GM18499 (cell line): ENCODE measurements around the gene MFNG.

Source experiments
- ATAC-seq: cut with Tn5 transposase; IDR thresholded peaks from one replicate; pipeline ENCODE4 v1.9.1; 2021; ENCODE audit warnings: moderate number of reproducible peaks; ENCODE audit not compliant: insufficient read depth, unreplicated experiment

Gene MFNG

DNA sequence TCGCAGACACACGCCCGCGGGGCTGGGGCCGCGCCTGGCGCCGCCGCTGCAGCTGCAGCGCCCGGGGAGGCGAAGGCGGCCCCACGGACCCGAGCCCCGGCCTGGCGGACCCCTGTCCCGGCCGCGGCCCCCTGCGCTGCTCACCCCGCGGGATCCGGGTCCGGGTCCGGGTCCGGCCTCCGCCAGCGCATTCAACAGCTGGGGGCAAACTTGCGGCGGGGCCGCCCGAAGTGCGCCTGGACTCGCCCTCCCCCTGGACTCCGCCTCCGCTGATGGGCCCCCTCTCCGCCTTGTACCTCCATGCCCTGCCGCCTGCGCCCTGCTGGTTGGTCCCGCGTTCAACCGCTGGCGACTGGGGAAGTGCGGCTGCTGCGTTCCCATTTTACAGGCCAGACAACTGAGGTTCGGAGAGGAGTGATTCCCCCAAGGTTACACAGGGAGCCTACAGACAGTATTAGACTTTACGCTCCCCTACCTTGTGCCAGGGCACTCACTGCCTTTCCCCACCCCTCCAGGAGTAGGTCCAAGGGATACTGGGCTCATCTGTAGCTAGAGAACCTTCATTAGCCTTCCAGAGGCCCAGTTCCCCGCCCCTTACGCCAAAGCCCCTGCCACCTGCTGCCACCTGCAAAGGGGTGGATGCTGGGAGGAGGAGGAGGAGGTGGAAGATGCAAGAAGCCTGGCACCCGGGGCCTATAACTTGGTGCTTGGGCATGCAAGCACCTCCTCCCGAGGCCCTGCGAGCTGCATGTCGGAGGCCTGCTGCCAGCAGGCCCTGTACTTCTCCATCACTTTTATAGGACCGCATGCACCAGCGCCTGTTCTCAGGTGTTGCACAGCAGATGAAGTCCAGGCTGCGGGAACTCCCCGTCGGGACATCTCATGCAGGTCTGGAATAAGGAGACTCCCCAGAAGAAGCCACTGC, 58.2 kb downstream of the MFNG start:
- no peak for ATAC-seq

- no peak for ATAC-seq
Observed at GRCh38 chr22:37427135-37427710, 59.0 kb downstream of the MFNG start, which contains the start of gene ELFN2. ELFN2 (minus strand) TSS chr22:37427479; CDS start chr22:37375534, 51,945 bp downstream.

- no peak for ATAC-seq
Observed at GRCh38 chr22:37426706-37427134, 59.5 kb downstream of the MFNG start.

DNA sequence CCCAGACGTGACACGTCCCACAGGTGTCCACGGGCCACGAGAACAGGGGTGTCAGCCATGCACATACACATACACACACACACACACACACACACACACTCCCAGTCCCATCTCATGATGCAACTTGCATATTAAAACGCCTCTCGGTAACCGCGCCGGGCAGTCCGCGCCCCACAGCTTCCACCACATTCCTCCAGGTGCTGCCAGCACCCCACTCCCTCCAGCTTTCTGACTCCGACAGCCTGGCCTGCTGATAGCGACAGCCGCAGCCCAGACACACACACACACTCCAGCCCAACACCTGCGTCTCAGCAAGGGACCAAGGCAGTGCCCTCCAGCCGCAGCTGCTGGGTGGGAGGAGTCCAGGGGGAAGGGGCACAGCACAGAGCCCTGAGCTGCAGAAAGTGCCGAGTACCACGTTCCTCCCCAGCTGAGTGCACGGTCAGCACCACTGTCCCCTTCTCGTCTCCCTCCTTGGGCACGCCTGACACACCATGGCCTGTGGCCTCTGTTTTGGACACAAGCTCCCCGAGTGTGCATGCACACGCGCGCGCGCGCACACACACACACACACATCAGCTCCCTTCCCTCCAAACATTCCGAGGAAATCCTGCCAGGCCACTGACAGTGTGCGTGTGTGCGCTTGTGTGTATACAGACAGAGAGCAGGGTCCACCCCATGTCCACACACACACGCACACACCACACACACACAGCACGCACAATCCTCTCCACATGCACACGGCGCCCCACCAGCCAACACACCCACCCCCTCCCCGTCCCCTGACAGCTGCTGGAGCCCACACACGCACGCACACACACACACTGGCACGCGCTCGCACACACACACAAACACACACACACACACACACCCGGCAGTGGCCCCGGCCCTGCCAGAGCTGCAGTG, 60.1 kb downstream of the MFNG start:
- ATAC-seq, result no peak

DNA sequence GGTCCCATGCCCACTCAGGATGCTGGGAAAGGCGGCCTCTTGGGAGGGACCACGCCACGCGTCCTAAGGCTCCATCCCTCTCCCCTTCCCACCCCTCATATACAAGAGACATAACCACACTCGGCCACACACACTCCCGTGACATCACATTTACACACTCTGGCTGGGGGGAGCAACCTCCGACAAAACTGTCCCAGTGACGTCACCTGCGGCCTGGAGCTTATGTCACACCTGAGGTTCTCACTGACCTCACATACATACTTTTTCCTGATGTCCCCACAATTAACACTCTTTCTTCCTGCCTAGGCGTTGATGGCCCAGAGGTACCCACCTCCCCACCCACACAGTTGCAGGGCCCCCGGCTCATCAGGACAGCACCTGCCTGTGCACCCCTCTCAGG, 60.8 kb downstream of the MFNG start:
- no peak for ATAC-seq

GRCh38 chr22:37423283-37423682, 62.9 kb downstream of the MFNG start:
- no peak for ATAC-seq

DNA sequence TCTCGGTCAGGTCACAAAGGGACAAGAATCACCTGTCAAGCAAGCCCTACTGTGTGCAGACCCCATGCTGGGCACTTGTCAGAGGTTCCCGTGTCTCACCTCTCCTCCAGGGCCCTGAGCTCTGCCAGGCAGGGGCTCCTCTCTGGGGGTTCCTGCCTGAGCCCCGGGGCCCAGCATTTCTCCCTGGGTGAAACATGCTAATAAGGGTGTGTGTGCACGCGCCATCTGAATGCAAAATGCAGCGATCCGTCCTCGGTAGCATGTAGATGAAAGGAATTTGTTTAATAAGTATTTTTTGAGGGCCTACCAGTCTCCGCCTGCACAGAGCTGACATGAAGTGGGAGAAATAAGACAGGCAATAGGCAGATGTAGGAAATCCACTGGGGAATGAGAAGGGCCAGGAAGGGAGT, 64.7 kb downstream of the MFNG start:
- no peak for ATAC-seq

DNA sequence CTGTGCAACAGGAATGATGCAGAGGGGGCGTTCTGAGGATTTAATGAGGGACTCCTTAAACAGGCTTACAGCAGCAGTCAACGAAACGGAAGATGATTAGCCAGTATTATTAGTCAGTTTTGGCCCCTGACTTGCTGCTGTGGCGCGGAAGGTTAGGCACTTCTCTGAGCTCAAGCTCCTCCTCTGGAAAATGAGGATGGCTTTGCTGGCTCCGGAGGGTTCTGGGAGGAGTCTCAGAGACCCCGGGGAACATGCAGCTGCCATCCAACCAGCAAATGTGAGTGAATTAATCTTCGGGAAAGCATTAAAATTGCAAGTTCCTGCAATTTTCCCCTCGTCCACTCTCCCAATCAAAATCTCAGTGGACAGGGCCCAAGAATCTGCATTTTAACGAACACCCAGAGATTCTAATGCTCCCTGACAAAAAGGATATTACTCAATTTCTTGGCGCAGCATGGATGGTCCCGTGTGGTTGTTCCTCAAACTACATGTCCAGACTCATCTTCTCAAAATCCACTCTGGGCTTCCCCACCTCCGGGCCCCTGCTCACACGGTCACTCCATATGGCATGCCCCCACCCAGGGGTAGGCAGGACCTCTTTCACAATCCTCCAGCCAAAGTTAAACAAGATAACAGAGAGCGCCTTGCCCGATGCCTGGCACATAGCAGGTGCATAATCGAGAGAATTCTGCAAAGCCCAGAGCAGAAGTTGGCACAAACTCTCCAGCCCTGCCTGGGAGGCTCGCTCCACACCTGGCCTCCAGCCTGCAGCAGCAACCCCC, 65.3 kb downstream of the MFNG start:
- ATAC-seq, result no peak

GRCh38 chr22:37419969-37420685, 66.1 kb downstream of the MFNG start:
- no peak for ATAC-seq

DNA sequence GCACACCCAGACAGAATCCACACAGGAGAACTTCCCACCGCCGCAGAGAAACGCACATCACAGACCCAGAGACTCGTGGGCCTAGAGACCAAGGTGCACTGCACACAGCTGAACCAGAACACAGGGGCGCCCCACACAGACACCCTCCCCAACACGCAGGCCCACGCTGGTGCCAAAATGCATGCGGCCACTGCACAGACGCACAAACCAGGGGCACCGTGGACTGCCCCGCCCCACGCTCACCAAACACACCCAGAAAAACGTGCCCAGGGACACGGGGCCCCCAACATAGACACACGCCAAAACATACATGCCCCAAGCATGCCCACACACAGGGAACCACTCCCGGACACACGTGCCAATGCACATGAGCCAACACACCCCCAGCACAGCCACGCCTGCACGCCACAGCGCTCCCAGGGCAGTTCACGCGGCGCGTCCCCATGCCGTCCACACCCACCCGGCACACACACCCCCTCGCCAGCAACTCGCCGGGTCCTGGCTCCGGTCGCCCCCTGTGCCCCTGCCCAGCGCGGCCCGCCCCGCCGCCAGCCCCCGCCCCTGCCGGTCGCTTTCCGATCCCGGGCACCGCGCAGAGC, 66.7 kb downstream of the MFNG start:
- ATAC-seq, result no peak
